Nephron (organoid): ENCODE results near the gene TRIM41.
"Not testable (repeated sequence)": the region's sequence is repeated elsewhere in the genome, so short reads cannot be mapped to it uniquely, and the experiment has no call there.

Experiments
- H3K27ac Mint-ChIP-seq, 3 experiments: 2 replicates each; pipeline ENCODE4 v1.8.0; 2020; ENCODE audit warnings: mixed read lengths in 3 of 3, mild to moderate bottlenecking in 2 of 3, moderate library complexity in 1 of 3
- H3K27me3 Mint-ChIP-seq: 2 replicates; pipeline ENCODE4 v1.8.0; 2021; ENCODE audit warnings: low read depth, mild to moderate bottlenecking, moderate library complexity, mixed read lengths
- H3K36me3 Mint-ChIP-seq: 2 replicates; pipeline ENCODE4 v1.8.0; 2020; ENCODE audit warnings: low read depth, mixed read lengths
- H3K4me1 Mint-ChIP-seq: 2 replicates; pipeline ENCODE4 v1.8.0; 2020; ENCODE audit warnings: mixed read lengths
- H3K4me3 Mint-ChIP-seq, 3 experiments: 2 replicates each; pipeline ENCODE4 v1.8.0; 2020; ENCODE audit warnings: mild to moderate bottlenecking in 3 of 3, mixed read lengths in 3 of 3, moderate library complexity in 2 of 3
- H3K9me3 Mint-ChIP-seq: 2 replicates; pipeline ENCODE4 v1.8.0; 2020; ENCODE audit warnings: mixed read lengths
- CTCF ChIP-seq, 3 experiments: fragments of 200-600 bp; sonication (generic); IDR thresholded peaks; one replicate each; pipeline ENCODE4 v1.5.0; 2021; ENCODE audit warnings: antibody characterized with exemption in 3 of 3; ENCODE audit not compliant: unreplicated experiment in 3 of 3

TRIM41 gene

GRCh38 chr5:181212080-181212479, 11.0 kb upstream of the TRIM41 start:
- Mint-ChIP-seq H3K4me1 (peaks cover 18% of the 10 kb centered on the region), H3K36me3 (no peaks in the 10 kb centered on the region), H3K27ac (no peak overlapping the region), H3K4me3 (no peak overlapping the region), H3K9me3 (no peaks in the 10 kb centered on the region), H3K27me3 (peaks cover 35% of the 10 kb centered on the region)
- TF ChIP-seq CTCF (IDR thresholded peaks at IDR 0.05; ENCODE audit: unreplicated experiment in 3 of 3) = no peak

DNA sequence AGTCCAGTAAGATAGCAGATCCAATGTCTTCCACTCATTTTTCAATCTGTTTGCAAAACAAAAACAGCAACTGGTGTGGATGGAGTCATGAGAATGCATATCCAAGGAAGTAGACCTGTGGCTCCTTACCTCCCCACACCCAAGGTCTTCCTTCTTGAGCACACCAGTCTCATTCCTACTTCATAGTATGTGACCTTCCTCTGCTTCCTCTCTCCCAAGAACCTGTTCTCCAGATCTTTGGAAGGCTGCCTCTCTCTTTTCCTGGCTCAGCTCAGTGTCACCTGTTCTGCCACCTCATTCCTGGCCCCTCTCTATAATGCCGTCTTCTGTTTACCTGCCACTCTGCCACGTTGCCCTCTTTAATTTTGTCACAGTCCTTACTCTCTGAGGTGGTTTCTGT, 10.1 kb upstream of the TRIM41 start:
- no peaks in the 10 kb centered on the region for H3K36me3 Mint-ChIP-seq
- TF ChIP-seq CTCF (IDR thresholded peaks at IDR 0.05; ENCODE audit: unreplicated experiment in 3 of 3) = no peak
- no peaks in the 10 kb centered on the region for H3K9me3 Mint-ChIP-seq
- H3K27ac Mint-ChIP-seq = no peak overlapping the region
- H3K27me3 Mint-ChIP-seq = peaks cover 37% of the 10 kb centered on the region
- no peak overlapping the region for H3K4me3 Mint-ChIP-seq
- H3K4me1 Mint-ChIP-seq = peaks cover 20% of the 10 kb centered on the region

- Mint-ChIP-seq H3K4me3 (peak overlapping the region in 1 of 3 experiments; percentile 49), H3K4me1 (peaks cover 24% of the 10 kb centered on the region), H3K27me3 (peaks cover 42% of the 10 kb centered on the region)
- not testable (repeated sequence) for H3K27ac Mint-ChIP-seq, H3K9me3 Mint-ChIP-seq, H3K36me3 Mint-ChIP-seq
Measured at GRCh38 chr5:181214249-181214648, 8.8 kb upstream of the TRIM41 start.

DNA sequence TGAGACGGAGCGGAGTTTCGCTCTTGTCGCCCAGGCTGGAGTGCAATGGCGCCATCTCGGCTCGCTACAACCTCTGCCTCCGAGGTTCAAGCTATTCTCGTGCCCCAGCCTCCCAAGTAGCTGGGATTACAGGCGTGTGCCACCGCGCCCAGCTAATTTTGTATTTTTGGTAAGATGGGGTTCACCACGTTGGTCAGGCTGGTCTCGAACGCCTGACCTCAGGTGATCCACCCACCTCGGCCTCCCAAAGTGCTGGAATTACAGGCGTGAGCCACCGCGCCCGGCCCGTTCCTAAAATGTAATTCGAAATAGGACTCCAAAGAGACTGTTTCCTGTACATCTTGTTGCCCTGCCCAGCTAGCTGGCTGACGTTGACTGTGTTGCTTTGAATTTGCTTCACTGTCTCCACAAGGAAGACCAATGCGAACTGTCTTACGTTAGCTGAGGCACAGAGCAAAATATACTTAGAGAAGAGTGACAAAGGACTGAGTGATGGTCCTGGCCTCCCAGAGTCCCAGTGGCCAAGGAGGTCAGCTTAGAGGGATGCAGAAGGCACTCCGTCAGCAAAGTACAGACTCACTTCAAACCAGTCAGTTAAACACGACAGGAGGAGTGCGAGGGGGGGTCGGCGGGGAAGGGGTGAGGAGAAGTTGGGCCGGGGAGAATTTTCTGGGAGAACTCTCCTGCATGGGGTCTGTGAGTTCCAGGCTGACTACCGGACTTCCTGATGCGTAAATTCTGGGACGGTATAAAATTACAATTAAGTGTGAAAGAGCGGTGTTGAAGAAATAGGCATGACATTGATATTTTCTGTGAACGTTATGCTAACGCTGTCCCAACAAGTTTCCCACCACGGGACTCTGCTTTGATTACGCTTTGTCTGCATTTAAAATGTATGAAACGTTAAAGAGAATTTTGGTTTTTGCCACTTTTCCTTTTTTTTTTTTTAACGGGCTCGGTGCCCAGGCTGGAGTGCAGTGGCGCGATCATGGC, 6.8 kb upstream of the TRIM41 start:
- H3K36me3 Mint-ChIP-seq = no peaks in the 10 kb centered on the region
- H3K9me3 Mint-ChIP-seq = no peaks in the 10 kb centered on the region
- peak overlapping the region; percentile 76 to 94 (median 85) for H3K4me3 Mint-ChIP-seq
- TF ChIP-seq CTCF (IDR thresholded peaks at IDR 0.05; ENCODE audit: unreplicated experiment in 3 of 3) = no peak
- peaks cover 46% of the 10 kb centered on the region for H3K27me3 Mint-ChIP-seq
- peak overlapping the region in 1 of 3 experiments; percentile 61 for H3K27ac Mint-ChIP-seq
- H3K4me1 Mint-ChIP-seq = peaks cover 24% of the 10 kb centered on the region

GRCh38 chr5:181217111-181217802, 5.8 kb upstream of the TRIM41 start:
- Mint-ChIP-seq H3K36me3 (no peaks in the 10 kb centered on the region), H3K27me3 (peaks cover 43% of the 10 kb centered on the region), H3K4me1 (peaks cover 24% of the 10 kb centered on the region), H3K27ac (peak overlapping the region in 1 of 3 experiments; percentile 79), H3K4me3 (peak overlapping the region; percentile 85 to 94 (median 93)), H3K9me3 (no peaks in the 10 kb centered on the region)
- no peak for TF ChIP-seq CTCF (IDR thresholded peaks at IDR 0.05; ENCODE audit: unreplicated experiment in 3 of 3)

GRCh38 chr5:181217803-181218062, 5.3 kb upstream of the TRIM41 start:
- Mint-ChIP-seq H3K27ac (peak overlapping the region in 1 of 3 experiments; percentile 79), H3K27me3 (peaks cover 41% of the 10 kb centered on the region), H3K4me3 (peak overlapping the region; percentile 85 to 94 (median 93)), H3K36me3 (no peaks in the 10 kb centered on the region), H3K4me1 (peaks cover 24% of the 10 kb centered on the region), H3K9me3 (no peaks in the 10 kb centered on the region)
- TF ChIP-seq CTCF (IDR thresholded peaks at IDR 0.05; ENCODE audit: unreplicated experiment in 3 of 3) = no peak
